Activated CD8-positive, alpha-beta memory T cell treated with anti-CD3 and anti-CD28 coated beads, Interleukin-2, amount 50 U/mL, for 1 hour (primary cell): ENCODE results near the gene EDRF1.
"Not testable (repeated sequence)": the region's sequence is repeated elsewhere in the genome, so short reads cannot be mapped to it uniquely, and the experiment has no call there.

ENCODE experiments used
- DNase-seq: peaks from one replicate; pipeline ENCODE4 v3.0.0-alpha.2; 2020; ENCODE audit errors: extremely low read depth

EDRF1 gene

GRCh38 chr10:125719173-125720001 is at the start of gene EDRF1:
Gene EDRF1 (plus strand): TSS chr10:125719709. CDS start chr10:125719808, 99 bp downstream.
- DNase-seq = peak; percentile 99

GRCh38 chr10:125672884-125673283 is 46.6 kb upstream of the EDRF1 start:
- no peak for DNase-seq

GRCh38 chr10:125679436-125679835 is 40.1 kb upstream of the EDRF1 start:
- no peak for DNase-seq

GRCh38 chr10:125683063-125683462 is 36.4 kb upstream of the EDRF1 start, which contains the start of gene TEX36:
Gene TEX36 (minus strand): TSS chr10:125683163. CDS start chr10:125682989, 174 bp downstream.
- DNase-seq = no peak

GRCh38 chr10:125683821-125684220 is 35.7 kb upstream of the EDRF1 start:
- DNase-seq = no peak

GRCh38 chr10:125684581-125684980 is 34.9 kb upstream of the EDRF1 start:
- no peak for DNase-seq

- no peak for DNase-seq
Observed at GRCh38 chr10:125687507-125688185, 31.9 kb upstream of the EDRF1 start.

- DNase-seq = no peak
Observed at GRCh38 chr10:125689955-125690569, 29.4 kb upstream of the EDRF1 start.

GRCh38 chr10:125691160-125691981 is 28.1 kb upstream of the EDRF1 start:
- DNase-seq = no peak

GRCh38 chr10:125692196-125692595 is 27.3 kb upstream of the EDRF1 start:
- DNase-seq = no peak

- DNase-seq = no peak
Observed at GRCh38 chr10:125692601-125693523, 26.6 kb upstream of the EDRF1 start.

GRCh38 chr10:125693524-125693847 is 26.0 kb upstream of the EDRF1 start:
- no peak for DNase-seq

GRCh38 chr10:125694883-125695282 is 24.6 kb upstream of the EDRF1 start:
- DNase-seq = no peak

GRCh38 chr10:125696884-125697283 is 22.6 kb upstream of the EDRF1 start:
- not testable (repeated sequence) for DNase-seq

GRCh38 chr10:125698481-125698998 is 21.0 kb upstream of the EDRF1 start:
- DNase-seq = no peak

GRCh38 chr10:125699562-125700143 is 19.9 kb upstream of the EDRF1 start:
- DNase-seq = no peak

GRCh38 chr10:125700355-125700911 is 19.1 kb upstream of the EDRF1 start:
- no peak for DNase-seq

- no peak for DNase-seq
Observed at GRCh38 chr10:125707541-125708468, 11.7 kb upstream of the EDRF1 start.
